Lower leg skin (tissue), 3 donors: ENCODE measurements around the gene CNTNAP4.

Experiments used
- CTCF ChIP-seq, 3 donors: fragments of 450-650 bp; IDR thresholded peaks; one replicate each; pipeline ENCODE4 v1.5.1; 2016; ENCODE audit warnings: antibody characterized with exemption in 3 of 3, mild to moderate bottlenecking in 3 of 3, moderate library complexity in 2 of 3
- POLR2A ChIP-seq, 2 donors: fragments of 450-650 bp; IDR thresholded peaks; one replicate each; pipeline ENCODE4 v1.6.1; 2016 to 2017; ENCODE audit warnings: antibody characterized with exemption in 2 of 2, mild to moderate bottlenecking in 1 of 2, moderate library complexity in 1 of 2

- TF ChIP-seq CTCF (IDR thresholded peaks at IDR 0.05) (no peak), POLR2A (IDR thresholded peaks at IDR 0.05) (no peak)
Measured at GRCh38 chr16:76466871-76467270, 189.7 kb downstream of the CNTNAP4 start.
